NCI-H128 (cell line): ENCODE measurements around the gene SCYL2.
"Not testable (repeated sequence)": the region's sequence is repeated elsewhere in the genome, so short reads cannot be mapped to it uniquely, and the experiment has no call there.

ENCODE experiments used
- DNase-seq: peaks from one replicate; lab custom pipeline; 2025; ENCODE audit not compliant: unreplicated experiment; lab: John Stamatoyannopoulos, UW

SCYL2 gene

GRCh38 chr12:100266835-100267602 lies at the start of gene SCYL2, which contains the start of gene DEPDC4:
TSS of gene SCYL2 (plus strand) at chr12:100267177. CDS start at chr12:100282971, 15,794 bp downstream.
TSS of gene DEPDC4 (minus strand) at chr12:100267079. CDS start at chr12:100267076, 3 bp downstream.
- peak; percentile 90 for DNase-seq

GRCh38 chr12:100219328-100220109 lies 47.5 kb upstream of the SCYL2 start:
- DNase-seq: no peak

GRCh38 chr12:100221523-100221922 lies 45.5 kb upstream of the SCYL2 start:
- DNase-seq: no peak

- DNase-seq: not testable (repeated sequence)
Measured at GRCh38 chr12:100222173-100222572, 44.8 kb upstream of the SCYL2 start.

- no peak for DNase-seq
Measured at GRCh38 chr12:100225491-100225890, 41.5 kb upstream of the SCYL2 start.

GRCh38 chr12:100229036-100229635 lies 37.8 kb upstream of the SCYL2 start:
- no peak for DNase-seq

- DNase-seq: no peak
Measured at GRCh38 chr12:100229876-100230275, 37.1 kb upstream of the SCYL2 start.

GRCh38 chr12:100231873-100232272 lies 35.1 kb upstream of the SCYL2 start:
- DNase-seq: not testable (repeated sequence)

GRCh38 chr12:100234166-100234565 lies 32.8 kb upstream of the SCYL2 start:
- DNase-seq: no peak

GRCh38 chr12:100234591-100235304 lies 32.2 kb upstream of the SCYL2 start:
- DNase-seq: peak; percentile 5

- no peak for DNase-seq
Measured at GRCh38 chr12:100238801-100239200, 28.2 kb upstream of the SCYL2 start.

- DNase-seq: no peak
Measured at GRCh38 chr12:100239589-100239988, 27.4 kb upstream of the SCYL2 start.

- DNase-seq: no peak
Measured at GRCh38 chr12:100243137-100243536, 23.8 kb upstream of the SCYL2 start.

GRCh38 chr12:100247765-100248164 lies 19.2 kb upstream of the SCYL2 start:
- no peak for DNase-seq

- DNase-seq: no peak
Measured at GRCh38 chr12:100248886-100249285, 18.1 kb upstream of the SCYL2 start.

GRCh38 chr12:100249941-100250340 lies 17.0 kb upstream of the SCYL2 start:
- no peak for DNase-seq

- DNase-seq: peak; percentile 70
Measured at GRCh38 chr12:100251917-100252316, 15.1 kb upstream of the SCYL2 start.

GRCh38 chr12:100253437-100253836 lies 13.5 kb upstream of the SCYL2 start:
- DNase-seq: no peak

GRCh38 chr12:100254876-100255275 lies 12.1 kb upstream of the SCYL2 start:
- DNase-seq: no peak

- DNase-seq: no peak
Measured at GRCh38 chr12:100258127-100258526, 8.8 kb upstream of the SCYL2 start.

GRCh38 chr12:100263131-100263530 lies 3.8 kb upstream of the SCYL2 start:
- DNase-seq: no peak
